ELF-1 (cell line): ENCODE data around the gene TMEM208.

Source experiments
- DNase-seq: peaks from one replicate; pipeline ENCODE4 v3.0.0-alpha.2; 2016; ENCODE audit warnings: low read depth, low spot score

TMEM208 gene

GRCh38 chr16:67191995-67192681 is 34.8 kb upstream of the TMEM208 start, which contains the start of gene E2F4:
E2F4 (plus strand) TSS chr16:67192155; CDS start chr16:67192228, 73 bp downstream.
- DNase-seq, result peak; percentile 92

GRCh38 chr16:67192781-67193361 is 34.1 kb upstream of the TMEM208 start:
- no peak for DNase-seq

- no peak for DNase-seq
Measured at GRCh38 chr16:67193536-67193935, 33.4 kb upstream of the TMEM208 start.

GRCh38 chr16:67194260-67194659 is 32.7 kb upstream of the TMEM208 start:
- no peak for DNase-seq

GRCh38 chr16:67195676-67196075 is 31.3 kb upstream of the TMEM208 start:
- no peak for DNase-seq

GRCh38 chr16:67196881-67197280 is 30.0 kb upstream of the TMEM208 start:
- no peak for DNase-seq

- DNase-seq, result no peak
Measured at GRCh38 chr16:67197704-67198103, 29.2 kb upstream of the TMEM208 start.

GRCh38 chr16:67198238-67198734 is 28.6 kb upstream of the TMEM208 start:
- peak; percentile 71 for DNase-seq

GRCh38 chr16:67199011-67199807 is 27.7 kb upstream of the TMEM208 start, which contains the start of gene ELMO3:
ELMO3 (plus strand) TSS chr16:67199131; CDS start chr16:67199327, 196 bp downstream.
- peak; percentile 89 for DNase-seq

GRCh38 chr16:67199808-67200198 is 27.1 kb upstream of the TMEM208 start:
- no peak for DNase-seq

- no peak for DNase-seq
Measured at GRCh38 chr16:67200491-67200890, 26.4 kb upstream of the TMEM208 start.

GRCh38 chr16:67201411-67202345 is 25.3 kb upstream of the TMEM208 start:
- DNase-seq, result no peak

GRCh38 chr16:67202426-67202825 is 24.5 kb upstream of the TMEM208 start:
- DNase-seq, result no peak

- no peak for DNase-seq
Measured at GRCh38 chr16:67202956-67203493, 23.9 kb upstream of the TMEM208 start.

- DNase-seq, result no peak
Measured at GRCh38 chr16:67204076-67204475, 22.9 kb upstream of the TMEM208 start.

GRCh38 chr16:67206129-67206837 is 20.6 kb upstream of the TMEM208 start:
- no peak for DNase-seq

GRCh38 chr16:67206838-67207248 is 20.1 kb upstream of the TMEM208 start:
- peak; percentile 89 for DNase-seq

- peak; percentile 39 for DNase-seq
Measured at GRCh38 chr16:67207249-67208091, 19.5 kb upstream of the TMEM208 start.
